HCT116 (cell line): Measurements from ENCODE around the gene MAGI3. TPM values are rescaled to one million over a fixed set of nuclear protein-coding genes. Genes with fewer than 3 reads are reported as not detected.

ENCODE experiments used
- ATAC-seq: fragments of 200-7000 bp; cut with Tn5 transposase; 2 replicates; pipeline ENCODE4 v1.9.1; 2020; ENCODE audit warnings: mild to moderate bottlenecking, moderate library complexity
- BruUV-seq: library from RNA; stranded (reverse); fragments of 400-500 nt; replicated peaks from 2 replicates; lab custom pipeline; 2021; lab: Mats Ljungman, UMichigan
- CTCF ChIA-PET: fragments of 300-600 bp; sonication (Branson Sonifier 250); formaldehyde crosslinking; loops from one replicate; lab custom pipeline; 2021; ENCODE audit warnings: antibody characterized with exemption; lab: Charles Lee
- POLR2A ChIA-PET: fragments of 300-600, 350-600 bp; sonication (Branson Sonifier 250); formaldehyde crosslinking; loops from one replicate; lab custom pipeline; 2021; ENCODE audit warnings: antibody characterized with exemption; lab: Charles Lee
- RAD21 ChIA-PET, 2 experiments: fragments of 300-600 bp; sonication (Branson Sonifier 250); formaldehyde crosslinking; loops; one replicate each; lab custom pipeline; 2023; ENCODE audit warnings: low total read pairs in 2 of 2; ENCODE audit not compliant: uncharacterized antibody in 2 of 2, unreplicated experiment in 2 of 2, low non-redundant PET in 1 of 2; lab: Charles Lee
- DNase-seq: peaks from one replicate; pipeline ENCODE4 v3.0.0-alpha.2; 2010; ENCODE audit warnings: low read depth, low spot score
- H2AFZ ChIP-seq: fragments of 200-600 bp; shearing (Covaris generic), sonication (generic); 2 replicates; pipeline ENCODE4 v1.6.1; 2017; ENCODE audit warnings: low read depth, mixed run types, mixed read lengths, antibody characterized with exemption, low read length; ENCODE audit not compliant: poor library complexity, severe bottlenecking
- H3K27ac ChIP-seq: 2 replicates; pipeline ENCODE4 v1.5.1; 2012; ENCODE audit warnings: low read depth, low read length
- H3K27me3 ChIP-seq: fragments of 200-600 bp; sonication (generic); 2 replicates; pipeline ENCODE4 v1.6.1; 2016; ENCODE audit warnings: mixed run types, low read length, mixed read lengths; ENCODE audit not compliant: insufficient read depth
- H3K36me3 ChIP-seq, 2 experiments: fragments of 200-500 bp in 1 of 2; fragments of 200-600 bp in 1 of 2; sonication (Bioruptor generic) in 1 of 2; sonication (generic) in 1 of 2; 2 replicates each; pipeline versions ENCODE4 v1.5.1 to v1.6.1; 2014 to 2016; ENCODE audit warnings: low read length in 2 of 2, inconsistent platforms in 1 of 2, mixed read lengths in 1 of 2, mixed run types in 1 of 2; ENCODE audit not compliant: insufficient read depth in 2 of 2, control insufficient read depth in 1 of 2
- H3K4me1 ChIP-seq, 2 experiments: fragments of 200-600 bp in 1 of 2; sonication (generic) in 1 of 2; 2 replicates each; pipeline versions ENCODE4 v1.5.1 to v1.6.1; 2012 to 2017; ENCODE audit warnings: low read length in 2 of 2, inconsistent platforms in 1 of 2, mild to moderate bottlenecking in 1 of 2, mixed read lengths in 1 of 2, mixed run types in 1 of 2, moderate library complexity in 1 of 2; ENCODE audit not compliant: insufficient read depth in 2 of 2, control insufficient read depth in 1 of 2
- H3K4me2 ChIP-seq: fragments of 200-600 bp; sonication (generic); 2 replicates; pipeline ENCODE4 v1.6.1; 2017; ENCODE audit warnings: mixed run types, low read length, mixed read lengths
- H3K4me3 ChIP-seq, 2 experiments: fragments of 200-600 bp in 1 of 2; sonication (generic) in 1 of 2; replicated peaks in 1 of 2; 2 replicates each; pipeline ENCODE4 v1.5.1; 2011 to 2016; ENCODE audit warnings: low read length in 2 of 2, control low read depth in 1 of 2, low read depth in 1 of 2, mild to moderate bottlenecking in 1 of 2, mixed read lengths in 1 of 2, mixed run types in 1 of 2
- H3K79me2 ChIP-seq: fragments of 200-600 bp; sonication (generic); 2 replicates; pipeline ENCODE4 v1.6.1; 2017; ENCODE audit warnings: mild to moderate bottlenecking, mixed run types, low read length, moderate library complexity, mixed read lengths; ENCODE audit not compliant: insufficient read depth
- H3K9ac ChIP-seq: fragments of 200-600 bp; sonication (generic); 2 replicates; pipeline ENCODE4 v1.6.1; 2016; ENCODE audit warnings: low read length, mixed read lengths
- H3K9me2 ChIP-seq: fragments of 200-600 bp; sonication (generic), shearing (Covaris generic); 2 replicates; pipeline ENCODE4 v1.6.1; 2017; ENCODE audit warnings: mixed run types, mild to moderate bottlenecking, moderate library complexity; ENCODE audit not compliant: insufficient read depth
- H3K9me3 ChIP-seq, 2 experiments: fragments of 200-500 bp in 1 of 2; fragments of 200-600 bp in 1 of 2; sonication (Bioruptor generic) in 1 of 2; sonication (generic) in 1 of 2; 2 replicates each; pipeline ENCODE4 v1.6.1; 2014 to 2017; ENCODE audit warnings: low read length in 2 of 2, mixed read lengths in 2 of 2, inconsistent platforms in 1 of 2, low read depth in 1 of 2, mild to moderate bottlenecking in 1 of 2, mixed run types in 1 of 2, moderate library complexity in 1 of 2; ENCODE audit not compliant: control insufficient read depth in 1 of 2, insufficient read depth in 1 of 2
- H4K20me1 ChIP-seq: fragments of 200-600 bp; sonication (generic), shearing (Covaris generic); 2 replicates; pipeline ENCODE4 v1.6.1; 2017; ENCODE audit warnings: mixed run types, mild to moderate bottlenecking, moderate library complexity; ENCODE audit not compliant: insufficient read depth
- ATF3 ChIP-seq: IDR thresholded peaks from 2 replicates; pipeline ENCODE4 v1.6.1; 2012
- CBX3 ChIP-seq: IDR thresholded peaks from 2 replicates; pipeline ENCODE4 v1.6.1; 2012; ENCODE audit warnings: low read depth
- EGR1 ChIP-seq: IDR thresholded peaks from 2 replicates; pipeline ENCODE4 v1.6.1; 2012; ENCODE audit warnings: low read depth
- ELF1 ChIP-seq: IDR thresholded peaks from 2 replicates; pipeline ENCODE4 v1.6.1; 2012; ENCODE audit warnings: low read depth, borderline replicate concordance
- EZH2 ChIP-seq: fragments of 200-600 bp; sonication (generic); IDR thresholded peaks from 2 replicates; pipeline ENCODE4 v1.6.1; 2017; ENCODE audit warnings: antibody characterized with exemption, mixed run types
- EZH2phosphoT487 ChIP-seq: fragments of 200-600 bp; IDR thresholded peaks from 2 replicates; pipeline ENCODE4 v1.6.1; 2018; ENCODE audit warnings: antibody characterized with exemption, borderline replicate concordance
- JUND ChIP-seq: IDR thresholded peaks from 2 replicates; pipeline ENCODE4 v1.6.1; 2012
- MAX ChIP-seq: IDR thresholded peaks from 2 replicates; pipeline ENCODE4 v1.6.1; 2012
- POLR2AphosphoS5 ChIP-seq: IDR thresholded peaks from 2 replicates; pipeline ENCODE4 v1.6.1; 2011; ENCODE audit warnings: mild to moderate bottlenecking, low read depth, low read length, moderate library complexity
- RAD21 ChIP-seq: IDR thresholded peaks from 2 replicates; pipeline ENCODE4 v1.6.1; 2012; ENCODE audit warnings: low read depth, mild to moderate bottlenecking
- REST ChIP-seq: IDR thresholded peaks from 2 replicates; pipeline ENCODE4 v1.6.1; 2012; ENCODE audit warnings: low read depth
- SP1 ChIP-seq: IDR thresholded peaks from 2 replicates; pipeline ENCODE4 v1.6.1; 2012; ENCODE audit warnings: low read depth
- SRF ChIP-seq: IDR thresholded peaks from 2 replicates; pipeline ENCODE4 v1.6.1; 2012; ENCODE audit warnings: low read depth
- TCF7L2 ChIP-seq: IDR thresholded peaks from 2 replicates; pipeline ENCODE4 v1.7.0; 2011; ENCODE audit warnings: borderline replicate concordance, inconsistent platforms; ENCODE audit not compliant: insufficient read depth, insufficient read length; ENCODE audit errors: extremely low read depth
- YY1 ChIP-seq: IDR thresholded peaks from 2 replicates; pipeline ENCODE4 v1.6.1; 2011; ENCODE audit warnings: low read length, low read depth, moderate library complexity, mild to moderate bottlenecking; ENCODE audit not compliant: insufficient replicate concordance; ENCODE audit errors: extremely low read depth
- ZNF274 ChIP-seq: fragments of 200-500 bp; sonication (Bioruptor generic); IDR thresholded peaks from 2 replicates; pipeline ENCODE4 v1.6.1; 2014; ENCODE audit warnings: mild to moderate bottlenecking, low read depth, low read length, inconsistent platforms
- intact Hi-C: fragments of 100-400 bp; cut with micrococcal nuclease; formaldehyde crosslinking; loops from 2 replicates; pipeline ENCODE4 v1.10.0; 2022
- total RNA-seq: library from RNA; stranded (reverse); gene quantifications from one replicate; pipeline ENCODE4 v1.2.1, GENCODE V29; 2021; ENCODE audit not compliant: unreplicated experiment

MAGI3 gene
- total RNA-seq, 1 experiment from 2014 or later = 11.8 TPM

GRCh38 chr1:113517346-113517745, 127.0 kb downstream of the MAGI3 start:
- TF ChIP-seq EZH2 (no peak), EZH2phosphoT487 (no peak), SP1 (no peak), EGR1 (no peak), YY1 (no peak), POLR2AphosphoS5 (no peak), TCF7L2 (no peak), RAD21 (no peak), SRF (no peak), ELF1 (no peak), JUND (no peak), ZNF274 (no peak), CBX3 (no peak)
- Histone ChIP-seq H4K20me1 (no peaks in the 10 kb centered on the region), H3K9ac (no peak overlapping the region), H3K4me2 (no peak overlapping the region), H3K79me2 (no peaks in the 10 kb centered on the region), H3K36me3 (no peaks in the 10 kb centered on the region), H3K9me2 (no peaks in the 10 kb centered on the region), H3K9me3 (no peaks in the 10 kb centered on the region), H3K27me3 (no peaks in the 10 kb centered on the region), H3K4me1 (peaks cover 0 to 8% of the 10 kb centered on the region in 2 experiments; a peak in 2 of 4 replicates), H3K27ac (no peak overlapping the region), H2AFZ (no peak overlapping the region), H3K4me3 (no peak overlapping the region)
- no TSS peak for BruUV-seq
- CTCF ChIA-PET = no interaction called here
- POLR2A ChIA-PET = no interaction called here
- RAD21 ChIA-PET = no interaction called here
- intact Hi-C loops = no loop called here
- no peak for DNase-seq
- no peak for ATAC-seq

- Histone ChIP-seq H3K27me3 (no peaks in the 10 kb centered on the region), H3K4me1 (peaks cover 0 to 8% of the 10 kb centered on the region in 2 experiments; a peak in 2 of 4 replicates), H3K4me2 (no peak overlapping the region), H3K4me3 (no peak overlapping the region), H3K9me3 (no peaks in the 10 kb centered on the region), H3K79me2 (no peaks in the 10 kb centered on the region), H3K36me3 (no peaks in the 10 kb centered on the region), H3K9me2 (no peaks in the 10 kb centered on the region), H4K20me1 (no peaks in the 10 kb centered on the region), H2AFZ (no peak overlapping the region), H3K27ac (no peak overlapping the region), H3K9ac (no peak overlapping the region)
- ATAC-seq (no peak), DNase-seq (no peak)
- intact Hi-C loops = no loop called here
- RAD21 ChIA-PET = no interaction called here
- no TSS peak for BruUV-seq
- CTCF ChIA-PET = no interaction called here
- POLR2A ChIA-PET = no interaction called here
- TF ChIP-seq RAD21 (no peak), YY1 (no peak), SP1 (no peak), ATF3 (no peak), REST (no peak), ZNF274 (no peak), EZH2phosphoT487 (no peak), MAX (no peak), TCF7L2 (no peak), JUND (no peak), SRF (no peak), CBX3 (no peak)
These were observed 127.7 kb downstream of the MAGI3 start for GRCh38 chr1:113517983-113518382.
